Measurements from ENCODE around the gene GPSM3.
"Not testable (repeated sequence)": the region's sequence is repeated elsewhere in the genome, so short reads cannot be mapped to it uniquely, and the experiment has no call there.

The GPSM3 gene

DNA sequence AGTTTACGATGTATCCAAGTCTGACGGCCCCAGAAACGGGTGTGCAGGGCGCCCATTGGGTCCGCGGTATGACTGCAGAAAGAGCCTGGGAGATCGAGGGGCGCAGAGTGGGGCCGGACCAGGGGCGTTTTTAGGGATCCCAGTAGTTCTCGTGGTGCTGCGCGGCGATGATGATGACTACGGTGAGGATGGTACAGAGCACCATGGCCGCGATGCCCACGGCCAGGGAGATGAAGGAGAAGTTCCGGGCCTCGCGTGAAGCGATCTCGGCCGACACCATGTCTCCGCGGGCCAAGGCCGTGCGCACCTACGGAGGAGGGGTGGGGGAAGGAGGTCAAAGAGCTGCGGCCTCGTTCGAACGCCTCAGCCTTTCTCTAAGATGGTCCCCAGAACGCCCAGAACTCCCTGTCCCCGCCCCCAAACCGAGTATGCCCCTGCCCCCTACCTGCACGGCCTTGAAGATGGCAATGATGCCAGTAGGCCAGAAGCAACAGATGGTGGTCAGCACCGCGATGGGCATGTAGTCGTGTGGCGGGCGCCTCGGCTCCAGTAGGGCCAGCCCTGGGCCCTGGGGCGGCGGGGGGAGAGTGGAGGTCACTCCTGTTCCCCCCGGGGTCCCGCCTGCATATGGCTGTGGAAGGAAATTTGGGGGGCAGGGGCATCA is 43.2 kb downstream of the GPSM3 start:
- no peaks in the 10 kb centered on the region for H3K36me3 ChIP-seq (ENCODE audit: control insufficient read depth, insufficient read depth, low read length)
- no peak overlapping the region for H3K4me3 ChIP-seq (replicated peaks; ENCODE audit: low read depth, low read length)
- peaks cover 1% of the 10 kb centered on the region for H3K27me3 ChIP-seq (replicated peaks; ENCODE audit: control insufficient read depth, insufficient read depth, low read length)
- TF ChIP-seq, protein P1, sequence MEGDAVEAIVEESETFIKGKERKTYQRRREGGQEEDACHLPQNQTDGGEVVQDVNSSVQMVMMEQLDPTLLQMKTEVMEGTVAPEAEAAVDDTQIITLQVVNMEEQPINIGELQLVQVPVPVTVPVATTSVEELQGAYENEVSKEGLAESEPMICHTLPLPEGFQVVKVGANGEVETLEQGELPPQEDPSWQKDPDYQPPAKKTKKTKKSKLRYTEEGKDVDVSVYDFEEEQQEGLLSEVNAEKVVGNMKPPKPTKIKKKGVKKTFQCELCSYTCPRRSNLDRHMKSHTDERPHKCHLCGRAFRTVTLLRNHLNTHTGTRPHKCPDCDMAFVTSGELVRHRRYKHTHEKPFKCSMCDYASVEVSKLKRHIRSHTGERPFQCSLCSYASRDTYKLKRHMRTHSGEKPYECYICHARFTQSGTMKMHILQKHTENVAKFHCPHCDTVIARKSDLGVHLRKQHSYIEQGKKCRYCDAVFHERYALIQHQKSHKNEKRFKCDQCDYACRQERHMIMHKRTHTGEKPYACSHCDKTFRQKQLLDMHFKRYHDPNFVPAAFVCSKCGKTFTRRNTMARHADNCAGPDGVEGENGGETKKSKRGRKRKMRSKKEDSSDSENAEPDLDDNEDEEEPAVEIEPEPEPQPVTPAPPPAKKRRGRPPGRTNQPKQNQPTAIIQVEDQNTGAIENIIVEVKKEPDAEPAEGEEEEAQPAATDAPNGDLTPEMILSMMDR (IDR thresholded peaks at IDR 0.05; ENCODE audit: insufficient read depth, low read length, poor library complexity, severe bottlenecking): no peak
- no peak for DNase-seq (ENCODE audit: extremely low read depth, insufficient read length)

DNA sequence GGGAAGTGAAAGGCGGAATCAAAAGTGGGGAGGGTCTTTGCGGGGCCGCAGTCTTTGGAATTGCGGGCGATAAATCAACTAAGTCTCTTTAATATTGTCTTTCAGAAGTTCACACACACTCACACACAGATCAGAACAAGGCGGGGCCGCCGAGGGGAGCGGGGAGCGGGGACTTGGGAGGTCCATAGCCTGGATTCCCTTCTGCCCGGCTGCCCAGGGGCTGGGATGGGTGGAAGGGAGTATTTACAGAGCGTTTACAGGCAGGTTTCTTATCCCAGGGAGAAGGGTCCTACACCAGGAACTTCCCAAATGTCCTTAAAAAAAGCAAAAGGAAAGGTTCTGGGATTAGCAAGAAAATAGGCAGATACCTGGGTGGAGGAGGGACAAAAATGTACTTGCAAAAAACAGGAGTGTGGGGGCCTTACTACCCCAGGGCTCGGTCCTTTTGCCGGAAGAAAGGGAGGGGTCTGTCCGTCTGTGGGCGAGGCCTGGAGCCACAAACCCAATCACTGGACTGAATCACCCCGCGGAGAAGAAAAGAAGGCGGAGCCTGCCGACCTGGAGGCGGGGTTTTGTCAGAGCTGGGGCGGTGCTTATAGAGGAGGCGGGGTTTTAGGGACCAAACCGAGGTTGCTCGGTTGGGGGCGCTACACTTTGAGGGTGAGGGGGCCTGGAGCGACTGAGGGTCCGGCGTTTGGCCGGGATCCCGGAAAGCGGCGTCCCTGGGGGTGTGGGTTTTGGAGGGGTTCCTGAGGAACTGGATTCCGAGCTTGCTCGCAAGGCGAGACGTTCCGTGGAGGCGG is 44.0 kb downstream of the GPSM3 start:
- H3K27me3 ChIP-seq (replicated peaks; ENCODE audit: control insufficient read depth, insufficient read depth, low read length): peaks cover 1% of the 10 kb centered on the region
- H3K4me3 ChIP-seq (replicated peaks; ENCODE audit: low read depth, low read length): no peak overlapping the region
- DNase-seq (ENCODE audit: extremely low read depth, insufficient read length): no peak
- TF ChIP-seq, protein P1 (IDR thresholded peaks at IDR 0.05; ENCODE audit: insufficient read depth, low read length, poor library complexity, severe bottlenecking): peak; percentile 6
- no peaks in the 10 kb centered on the region for H3K36me3 ChIP-seq (ENCODE audit: control insufficient read depth, insufficient read depth, low read length)

DNA sequence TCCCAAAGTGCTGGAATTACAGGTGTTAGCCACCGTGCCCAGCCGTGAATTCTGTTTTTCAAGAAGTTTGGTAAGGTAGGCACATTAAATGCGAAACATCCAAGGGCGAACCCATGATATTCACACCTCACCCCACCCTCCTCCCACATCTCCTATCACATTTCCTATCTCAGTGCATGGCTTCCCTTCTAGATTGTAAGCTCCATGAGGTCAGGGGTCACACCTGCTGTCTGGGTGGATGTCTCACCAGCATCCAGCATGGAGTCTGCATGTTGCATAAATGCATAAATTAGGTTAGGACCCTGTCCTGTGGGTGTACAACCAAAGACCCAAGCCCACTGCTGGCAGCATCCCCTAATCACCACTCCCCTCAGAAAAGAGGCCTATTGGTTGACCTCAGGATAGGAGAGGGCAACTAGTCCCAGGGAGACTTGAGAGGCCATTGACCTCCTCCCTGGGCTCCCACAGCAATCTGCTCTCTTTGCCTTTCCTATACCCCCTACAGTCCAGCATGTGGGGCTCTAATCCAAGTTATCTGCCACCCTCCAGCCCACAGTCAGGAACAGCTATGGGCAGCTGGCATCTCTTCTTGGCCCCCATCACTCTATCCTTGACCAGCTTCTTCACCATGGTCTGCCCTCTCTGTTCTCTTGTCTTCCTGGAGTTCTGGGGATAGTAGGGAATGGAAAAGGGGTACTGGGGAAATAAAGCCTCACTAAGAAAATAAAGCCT is 44.9 kb downstream of the GPSM3 start:
- TF ChIP-seq, protein P1 (IDR thresholded peaks at IDR 0.05; ENCODE audit: insufficient read depth, low read length, poor library complexity, severe bottlenecking): no peak
- Histone ChIP-seq H3K4me3 (replicated peaks; ENCODE audit: low read depth, low read length) (no peak overlapping the region), H3K36me3 (ENCODE audit: control insufficient read depth, insufficient read depth, low read length) (no peaks in the 10 kb centered on the region), H3K27me3 (replicated peaks; ENCODE audit: control insufficient read depth, insufficient read depth, low read length) (peaks cover 1% of the 10 kb centered on the region)
- no peak for DNase-seq (ENCODE audit: extremely low read depth, insufficient read length)

DNA sequence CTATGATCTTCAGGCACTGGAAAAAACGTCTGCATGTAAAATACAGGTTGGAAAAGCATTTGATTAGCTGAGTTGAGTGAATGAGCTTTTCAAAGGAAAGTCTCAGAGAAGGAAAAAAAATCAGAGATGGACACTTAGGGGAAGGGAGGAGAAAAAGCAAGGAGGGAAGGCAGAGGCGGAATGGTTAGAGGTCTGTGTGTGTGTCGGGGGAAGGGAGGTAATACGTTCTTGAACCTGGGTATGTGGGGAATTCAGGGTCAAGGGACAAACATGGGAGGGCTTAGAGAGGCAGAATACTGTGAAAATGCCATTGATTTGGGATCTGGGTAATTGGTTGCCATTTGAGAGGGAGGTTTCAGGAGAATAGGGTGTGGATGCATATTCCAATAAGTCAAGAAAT is 45.8 kb downstream of the GPSM3 start:
- Histone ChIP-seq H3K4me3 (replicated peaks; ENCODE audit: low read depth, low read length) (no peak overlapping the region), H3K27me3 (replicated peaks; ENCODE audit: control insufficient read depth, insufficient read depth, low read length) (peaks cover 1% of the 10 kb centered on the region), H3K36me3 (ENCODE audit: control insufficient read depth, insufficient read depth, low read length) (no peaks in the 10 kb centered on the region)
- TF ChIP-seq, protein P1 (IDR thresholded peaks at IDR 0.05; ENCODE audit: insufficient read depth, low read length, poor library complexity, severe bottlenecking): no peak
- DNase-seq (ENCODE audit: extremely low read depth, insufficient read length): no peak

DNA sequence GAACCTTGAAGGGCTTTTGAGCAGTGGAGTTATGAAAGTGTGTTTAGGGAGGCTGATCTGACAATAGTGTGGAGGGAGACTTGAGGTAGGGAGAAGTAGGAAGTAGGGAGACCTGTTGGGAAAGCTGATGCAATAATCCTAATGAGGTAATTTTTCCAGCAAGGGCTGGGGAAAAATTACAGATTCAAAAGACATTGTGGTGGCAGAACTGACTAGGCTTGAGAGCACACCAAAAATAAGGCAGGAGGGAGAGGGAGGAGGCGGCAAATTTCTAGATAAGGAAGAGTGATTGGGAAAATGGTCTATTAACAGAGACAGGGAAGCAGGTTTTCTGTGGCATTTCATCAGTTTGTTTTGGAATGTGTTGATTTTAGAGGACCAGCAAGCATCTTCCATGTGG is 46.2 kb downstream of the GPSM3 start:
- Histone ChIP-seq H3K4me3 (replicated peaks; ENCODE audit: low read depth, low read length) (no peak overlapping the region), H3K36me3 (ENCODE audit: control insufficient read depth, insufficient read depth, low read length) (no peaks in the 10 kb centered on the region), H3K27me3 (replicated peaks; ENCODE audit: control insufficient read depth, insufficient read depth, low read length) (peaks cover 1% of the 10 kb centered on the region)
- no peak for DNase-seq (ENCODE audit: extremely low read depth, insufficient read length)
- TF ChIP-seq, protein P1 (IDR thresholded peaks at IDR 0.05; ENCODE audit: insufficient read depth, low read length, poor library complexity, severe bottlenecking): no peak

DNA sequence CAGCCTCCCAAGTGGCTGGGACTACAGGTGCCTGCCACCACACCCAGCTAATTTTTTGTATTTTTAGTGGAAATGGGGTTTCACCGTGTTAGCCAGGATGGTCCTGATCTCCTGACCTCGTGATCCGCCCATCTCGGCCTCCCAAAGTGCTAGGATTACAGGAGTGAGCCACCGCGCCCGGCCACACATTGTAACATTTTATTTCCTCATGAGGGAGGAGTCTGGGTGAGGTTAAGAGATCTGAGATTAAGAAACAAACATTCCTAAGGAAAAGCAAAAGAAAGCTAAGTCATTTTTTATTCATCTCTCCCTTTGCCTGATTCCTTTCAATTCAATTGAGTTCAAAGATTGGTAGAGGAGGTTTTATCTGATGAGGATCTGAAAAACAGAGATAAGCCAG is 48.2 kb downstream of the GPSM3 start:
- not testable (repeated sequence) for H3K27me3 ChIP-seq (replicated peaks; ENCODE audit: control insufficient read depth, insufficient read depth, low read length); H3K4me3 ChIP-seq (replicated peaks; ENCODE audit: low read depth, low read length); DNase-seq (ENCODE audit: extremely low read depth, insufficient read length); H3K36me3 ChIP-seq (ENCODE audit: control insufficient read depth, insufficient read depth, low read length)

Data from GM06990 (cell line).